HG02840 (cell line): Measurements from ENCODE around the gene RAB11FIP4.

ENCODE experiments used
- ATAC-seq: cut with Tn5 transposase; IDR thresholded peaks from one replicate; pipeline ENCODE4 v1.9.1; 2021; ENCODE audit warnings: mild to moderate bottlenecking, moderate library complexity, moderate number of reproducible peaks; ENCODE audit not compliant: unreplicated experiment, low FRiP score

The RAB11FIP4 gene

DNA sequence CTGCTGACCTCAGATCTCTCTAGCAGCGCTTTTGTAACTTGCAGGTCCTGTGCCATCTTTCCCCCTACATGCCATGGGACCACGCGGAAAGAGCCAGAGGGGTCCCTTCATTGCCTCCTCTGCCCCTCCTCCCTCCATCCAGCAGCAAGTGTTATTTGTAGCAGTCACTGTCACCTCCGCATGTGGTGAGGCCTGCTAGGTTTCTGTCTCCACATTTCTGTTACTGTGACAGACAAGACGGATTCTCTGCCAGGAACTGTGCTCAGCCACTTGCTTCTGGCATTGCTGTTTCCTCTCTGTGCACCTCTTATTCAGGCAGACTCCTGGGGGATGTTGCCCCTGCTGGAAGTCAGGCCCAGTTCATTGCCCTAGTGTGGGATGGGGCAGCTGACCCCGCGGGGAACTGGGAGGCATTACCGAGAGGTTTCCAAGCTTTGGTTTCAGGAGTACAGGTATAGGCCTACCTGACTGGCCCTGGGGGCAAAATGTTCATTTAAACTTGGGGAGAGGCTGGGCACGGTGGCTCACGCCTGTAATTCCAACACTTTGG lies 61.2 kb downstream of the RAB11FIP4 start:
- ATAC-seq: no peak

DNA sequence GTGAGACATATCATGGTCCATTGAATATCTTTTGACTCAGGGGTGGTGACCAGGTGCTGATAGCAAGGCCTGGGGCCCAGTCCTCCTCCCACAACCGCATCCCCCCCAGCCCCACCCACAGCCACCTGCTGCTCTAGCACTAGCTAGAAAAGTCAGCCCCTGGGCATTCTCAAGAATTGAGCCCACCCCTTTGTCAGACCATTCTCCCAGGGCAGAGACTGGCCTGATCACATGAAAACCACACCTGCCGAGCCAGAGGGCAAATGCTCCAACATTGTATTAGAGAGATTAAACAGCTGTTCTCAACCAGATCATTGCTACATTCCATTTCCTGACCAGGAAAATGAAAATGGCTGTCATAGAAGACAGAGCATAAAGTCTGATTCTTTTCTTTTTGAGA lies 62.4 kb downstream of the RAB11FIP4 start:
- ATAC-seq: no peak

DNA sequence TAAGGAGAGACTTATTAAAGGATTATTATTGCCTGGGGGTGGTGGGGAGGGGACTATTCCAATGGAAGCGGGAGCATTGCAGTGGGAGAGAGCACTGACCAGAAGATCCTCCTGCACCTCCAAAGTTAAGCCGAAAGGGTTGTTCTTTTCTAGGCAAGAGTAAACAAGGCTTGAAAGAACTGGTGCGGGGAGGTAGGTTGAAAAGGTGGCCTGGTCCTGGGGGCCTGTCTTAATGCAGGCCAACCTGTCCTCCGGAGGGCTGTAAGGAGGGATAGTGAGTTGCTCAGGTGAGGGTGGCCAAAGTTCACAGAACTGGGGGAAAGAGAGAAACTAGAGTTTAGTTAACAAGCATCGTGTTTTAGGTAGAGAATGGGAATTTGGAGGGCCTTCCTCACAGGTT lies 65.3 kb downstream of the RAB11FIP4 start:
- no peak for ATAC-seq

DNA sequence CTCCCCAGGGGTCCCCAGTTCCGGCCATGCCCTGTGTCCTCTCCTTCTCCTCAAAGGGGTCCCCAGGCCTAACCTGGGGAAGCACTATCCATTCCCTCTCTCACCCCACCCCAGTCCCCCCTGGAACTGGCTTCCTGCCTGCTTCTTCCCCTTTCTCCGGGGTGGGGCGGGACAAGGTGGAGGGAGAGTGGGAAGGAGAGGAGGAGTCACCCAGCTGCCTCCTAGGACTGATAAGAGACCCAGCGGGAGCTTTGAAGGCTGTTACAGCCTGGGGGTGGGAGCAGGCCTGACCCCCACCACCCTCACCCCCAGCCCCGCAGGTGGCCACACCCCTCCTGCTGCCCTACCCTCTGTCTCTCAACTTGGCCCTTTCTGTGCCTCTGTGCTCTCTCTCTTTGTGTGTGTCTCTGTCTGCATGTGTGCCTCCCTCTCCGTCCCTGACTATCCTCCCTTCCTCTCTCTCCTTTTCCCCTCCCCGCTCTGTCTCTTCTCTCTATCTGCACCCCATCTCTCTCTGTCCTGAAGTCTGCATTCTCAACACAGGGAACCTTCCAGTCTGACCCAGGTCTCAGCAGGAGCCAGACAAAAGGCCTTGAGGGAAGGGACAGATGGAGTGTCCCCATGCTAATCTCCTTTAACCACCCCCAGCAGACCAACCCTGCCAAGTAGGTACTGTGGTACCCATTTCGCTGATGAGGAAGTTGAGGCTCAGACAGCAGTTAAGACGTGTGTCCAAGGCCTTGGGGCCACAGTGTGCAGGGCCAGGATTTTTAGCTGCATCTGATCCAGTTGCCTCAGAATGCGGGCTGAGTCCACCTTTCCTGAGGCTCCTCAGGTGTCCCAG lies 66.1 kb downstream of the RAB11FIP4 start:
- ATAC-seq: no peak

DNA sequence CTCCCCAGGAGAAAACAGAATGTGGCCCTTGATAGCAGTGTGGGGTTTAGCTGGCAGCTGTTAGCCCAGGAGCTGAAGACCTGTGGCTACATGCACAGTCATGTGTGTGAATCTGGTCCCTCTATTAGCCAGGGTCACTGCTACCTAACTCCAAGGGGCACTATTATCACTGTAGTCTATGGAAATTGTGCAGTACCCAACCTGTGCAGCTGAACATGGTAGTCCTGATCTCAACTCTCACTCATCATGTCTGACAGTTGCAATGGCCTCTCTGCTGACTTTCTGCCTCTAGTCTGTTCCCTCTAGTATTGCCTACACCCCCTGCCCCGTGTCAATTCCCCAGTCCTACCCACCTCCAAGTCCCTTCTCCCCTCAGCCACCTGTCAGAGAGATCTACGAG lies 67.4 kb downstream of the RAB11FIP4 start:
- no peak for ATAC-seq

DNA sequence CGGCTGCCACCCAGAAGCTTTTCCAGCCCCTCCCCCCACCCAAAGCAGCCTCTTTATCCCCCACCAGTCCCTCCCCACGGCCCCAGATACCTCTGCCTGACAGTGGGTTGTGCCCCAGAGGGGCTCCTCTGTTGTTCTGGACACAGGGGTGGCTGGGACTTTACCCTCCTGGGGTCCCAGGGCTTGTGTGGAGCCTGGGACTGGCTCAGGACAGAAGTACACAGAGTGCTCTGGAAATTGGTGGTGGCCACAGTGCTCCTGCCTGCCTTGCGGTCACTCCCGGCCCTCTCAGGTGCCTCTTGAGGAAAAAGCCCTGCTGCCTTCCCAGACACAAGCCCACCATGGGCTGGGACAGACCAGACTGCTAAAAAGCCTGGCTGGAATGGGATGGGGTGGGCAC lies 68.2 kb downstream of the RAB11FIP4 start:
- ATAC-seq: no peak

DNA sequence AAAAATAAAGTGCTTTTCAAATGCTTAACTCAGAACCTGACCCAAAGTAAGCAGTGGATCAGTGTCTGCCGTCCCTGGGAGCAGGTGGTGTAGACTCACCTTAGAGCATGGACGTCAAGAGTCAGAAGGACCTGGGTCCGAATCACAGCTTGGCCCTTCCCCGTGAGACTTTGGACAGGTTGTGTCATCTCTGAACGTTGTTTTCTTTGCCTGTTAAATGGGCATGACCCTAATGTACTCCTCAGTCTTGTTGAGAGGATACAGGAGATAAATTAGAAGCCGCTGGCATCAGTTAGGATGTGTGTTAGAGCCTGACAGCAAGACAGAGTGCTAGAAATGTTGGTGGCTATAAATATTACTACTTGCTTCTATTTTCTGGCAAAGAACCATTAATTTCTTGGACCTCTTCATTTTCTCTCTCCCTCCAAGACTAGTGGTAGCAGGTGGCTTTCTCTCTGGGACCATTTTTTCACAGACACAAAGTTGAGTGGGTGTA lies 68.8 kb downstream of the RAB11FIP4 start:
- no peak for ATAC-seq

DNA sequence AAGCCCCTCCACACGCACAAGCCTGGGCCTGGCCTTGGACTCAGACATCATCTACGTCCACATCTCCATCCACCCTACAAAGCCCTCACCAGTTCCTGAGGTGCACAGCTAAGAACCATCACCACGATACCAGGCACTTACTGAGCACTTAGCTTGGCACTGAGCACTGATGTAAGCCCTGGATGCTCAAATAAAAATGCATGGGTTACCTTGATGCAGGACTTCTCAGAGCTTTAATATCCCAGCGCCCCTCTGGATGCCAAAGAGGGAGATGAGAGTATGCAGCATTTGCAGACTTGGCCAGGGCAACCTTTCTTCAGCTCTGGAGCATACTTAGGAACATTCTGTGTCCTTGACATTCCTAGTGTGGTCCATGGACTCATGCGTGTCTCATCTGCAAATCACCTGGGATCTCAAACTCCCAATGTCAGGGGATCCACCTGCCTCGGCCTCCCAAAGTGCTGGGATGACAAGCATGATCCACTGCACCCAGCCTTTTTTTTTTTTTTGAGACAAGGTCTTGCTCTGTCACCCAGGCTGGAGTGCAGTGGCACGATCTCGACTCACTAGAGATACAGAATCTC lies 69.8 kb downstream of the RAB11FIP4 start:
- ATAC-seq: no peak

DNA sequence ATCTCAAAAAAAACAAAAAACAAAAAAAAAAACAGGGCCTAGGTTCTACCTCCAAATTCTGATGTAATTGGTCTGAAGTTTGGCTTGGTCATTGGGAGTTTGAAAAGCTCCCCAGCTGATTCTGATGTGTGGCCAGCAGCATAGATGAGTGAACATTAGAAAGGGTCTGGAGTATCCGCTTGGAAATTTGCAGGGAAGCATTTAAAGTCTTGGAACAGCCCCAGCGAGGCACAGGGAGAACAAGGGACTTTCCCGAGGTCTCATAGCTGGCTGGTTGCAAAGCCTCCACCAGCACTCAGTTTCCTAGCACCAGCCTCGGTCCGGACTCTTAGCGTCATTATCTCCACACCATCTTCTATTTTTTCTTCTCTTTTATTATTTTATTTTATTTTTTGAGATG lies 70.8 kb downstream of the RAB11FIP4 start:
- no peak for ATAC-seq

DNA sequence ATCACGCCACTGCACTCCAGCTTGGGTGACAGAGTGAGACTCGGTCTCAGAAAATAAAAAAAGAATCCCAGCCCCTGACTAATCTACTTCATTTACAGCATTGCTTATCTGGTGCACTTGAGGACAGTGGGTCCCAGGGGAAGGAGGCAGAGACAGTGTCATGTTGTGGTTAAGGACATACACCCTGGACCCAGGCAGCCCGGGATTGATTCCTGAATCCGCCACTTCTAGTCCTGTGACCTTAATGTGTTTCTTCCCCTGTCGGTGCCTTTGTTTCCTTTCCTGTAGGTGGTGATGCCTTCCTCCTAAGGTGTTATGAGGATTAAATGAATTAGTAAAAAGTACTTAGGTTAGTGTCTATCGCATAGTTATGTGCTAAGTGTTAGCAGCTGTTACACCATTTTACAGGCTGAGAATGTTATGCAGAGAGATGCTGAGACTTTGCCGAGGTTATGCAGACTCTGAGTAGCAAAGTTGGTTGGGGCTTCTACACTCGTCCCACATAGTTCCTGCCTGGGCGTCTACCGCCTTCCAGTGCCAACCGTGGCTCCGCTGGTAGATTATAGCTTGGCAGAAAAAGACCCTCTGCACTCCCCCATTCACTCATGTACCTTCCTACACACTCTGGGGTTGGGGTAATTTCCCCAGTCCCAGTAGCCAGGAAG lies 74.8 kb downstream of the RAB11FIP4 start:
- no peak for ATAC-seq

DNA sequence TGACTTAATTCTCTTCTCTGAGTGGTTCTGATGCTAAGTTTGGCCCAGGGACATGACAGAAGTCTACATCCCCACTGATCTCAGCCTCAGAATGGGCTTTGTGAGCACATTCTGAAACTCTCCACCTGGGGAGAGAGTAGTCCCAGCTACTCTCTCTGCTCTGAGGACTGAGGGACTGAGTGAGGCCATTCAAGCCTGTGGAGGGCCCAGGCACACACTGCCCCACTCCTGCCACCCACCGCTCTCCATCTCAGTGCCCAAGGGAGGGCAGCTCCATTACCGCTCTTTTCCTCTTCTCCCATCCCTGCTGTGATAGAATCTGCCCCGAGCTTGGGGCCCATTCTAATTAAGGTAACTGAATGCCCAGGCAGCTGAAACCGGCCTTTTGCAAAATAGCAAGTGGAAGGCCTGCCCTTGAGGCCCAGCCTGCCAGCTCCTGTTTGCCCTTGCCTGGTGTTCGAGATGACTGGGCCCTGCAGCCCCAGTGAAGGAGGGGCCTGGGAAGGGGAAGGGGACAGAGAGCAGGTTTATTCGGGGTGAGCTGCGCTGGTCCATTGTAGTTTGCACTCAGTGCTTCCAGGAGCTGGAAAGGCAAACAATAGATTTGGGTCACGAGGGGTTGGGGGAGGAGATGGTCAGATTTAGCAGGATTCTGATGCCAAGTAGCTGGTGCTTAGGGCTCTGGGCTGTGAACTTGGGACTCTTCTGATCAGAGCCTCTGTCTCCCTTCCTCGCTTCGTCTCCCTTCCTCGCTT lies 76.2 kb downstream of the RAB11FIP4 start:
- ATAC-seq: no peak

DNA sequence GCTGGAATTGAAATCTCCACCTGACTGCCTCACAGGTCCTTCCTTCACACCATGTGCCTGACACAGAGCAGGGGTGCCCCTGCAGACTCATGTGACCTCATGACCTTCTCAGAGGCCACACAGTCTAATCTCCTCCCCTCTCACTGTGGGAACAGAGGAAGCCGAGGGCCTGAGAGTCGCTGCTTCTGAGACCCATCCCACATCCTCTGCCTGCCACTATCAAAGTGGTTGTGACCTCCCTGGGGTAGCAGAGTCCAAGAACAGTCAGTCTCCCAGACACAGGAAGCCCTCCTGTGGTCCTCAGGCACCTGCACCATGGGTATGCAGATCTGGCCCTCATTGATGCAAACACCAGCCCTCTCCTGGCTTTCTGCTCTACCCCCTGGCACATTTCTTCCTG lies 78.5 kb downstream of the RAB11FIP4 start:
- ATAC-seq: no peak

DNA sequence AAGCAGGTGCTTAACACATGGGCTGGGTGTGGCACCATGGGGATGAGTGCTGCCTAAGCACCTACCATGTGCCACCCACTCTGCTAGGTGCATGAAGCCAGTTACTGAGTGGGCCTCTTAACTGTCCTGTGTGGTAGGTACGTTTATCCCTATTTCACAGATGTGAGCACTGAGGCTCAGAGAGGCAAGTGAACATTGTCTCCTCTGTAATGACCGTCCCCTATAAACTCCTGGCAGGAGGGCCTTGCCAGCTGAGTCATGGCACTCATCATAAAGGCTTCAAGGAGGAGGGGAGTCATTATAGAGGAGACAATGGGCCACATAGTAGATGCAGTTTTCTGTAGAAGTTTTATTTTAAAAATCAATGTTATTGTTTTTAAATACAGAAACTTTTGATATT lies 79.1 kb downstream of the RAB11FIP4 start:
- ATAC-seq: no peak

DNA sequence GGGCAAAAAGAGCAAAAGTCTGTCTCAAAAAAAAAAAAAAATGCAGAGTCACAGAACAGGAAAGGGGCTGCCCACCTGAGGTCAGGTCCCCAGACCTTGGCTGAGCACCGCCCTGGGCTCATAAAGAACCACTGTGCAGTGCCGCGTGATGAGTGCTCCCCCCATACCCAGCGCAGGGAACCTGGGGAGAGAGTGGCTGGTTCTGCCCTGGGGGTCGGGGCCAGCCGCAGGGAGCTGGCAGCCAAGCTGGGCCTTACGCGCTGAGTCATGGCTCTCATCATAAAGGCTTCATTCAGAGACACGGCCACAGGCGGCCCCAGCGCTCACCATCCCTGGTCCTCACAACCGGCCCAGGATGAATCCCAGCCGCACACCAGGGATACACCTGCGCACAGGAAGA lies 80.7 kb downstream of the RAB11FIP4 start:
- no peak for ATAC-seq

DNA sequence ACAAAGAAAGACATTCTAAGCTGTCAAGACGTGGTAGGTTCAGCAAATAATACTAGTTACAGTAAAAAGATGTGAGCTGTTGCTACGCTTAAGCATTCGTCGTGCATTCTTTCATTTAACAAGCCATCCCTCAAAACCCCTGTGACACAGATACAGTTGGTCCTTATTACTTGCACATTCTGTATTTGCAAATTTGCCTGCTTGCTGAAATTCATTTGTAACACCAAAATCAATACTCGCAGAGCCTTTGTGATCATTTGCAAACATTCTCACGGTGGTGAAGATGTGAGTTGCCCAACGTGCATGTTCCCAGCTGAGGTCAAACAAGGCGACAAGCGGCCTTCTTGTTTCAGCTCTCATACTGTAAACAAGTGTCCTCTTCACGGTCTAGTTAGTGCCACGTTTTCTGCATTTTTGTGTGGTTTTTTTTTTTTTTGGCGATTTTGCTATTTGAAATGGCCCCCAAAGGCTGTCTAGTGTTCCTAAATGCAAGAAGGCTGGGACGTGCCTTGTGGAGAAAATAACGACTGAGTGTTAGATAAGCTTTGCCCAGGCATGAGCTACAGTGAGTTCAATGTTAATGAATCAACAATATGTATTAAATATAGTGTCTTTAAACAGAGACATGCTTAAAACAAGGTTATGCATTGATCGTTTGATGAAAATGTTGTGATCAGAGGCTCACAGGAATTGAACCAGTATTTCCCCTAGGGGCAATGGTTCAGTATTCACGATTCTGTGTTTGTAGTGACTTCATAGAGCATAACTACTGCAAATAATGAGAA lies 84.1 kb downstream of the RAB11FIP4 start:
- ATAC-seq: no peak

DNA sequence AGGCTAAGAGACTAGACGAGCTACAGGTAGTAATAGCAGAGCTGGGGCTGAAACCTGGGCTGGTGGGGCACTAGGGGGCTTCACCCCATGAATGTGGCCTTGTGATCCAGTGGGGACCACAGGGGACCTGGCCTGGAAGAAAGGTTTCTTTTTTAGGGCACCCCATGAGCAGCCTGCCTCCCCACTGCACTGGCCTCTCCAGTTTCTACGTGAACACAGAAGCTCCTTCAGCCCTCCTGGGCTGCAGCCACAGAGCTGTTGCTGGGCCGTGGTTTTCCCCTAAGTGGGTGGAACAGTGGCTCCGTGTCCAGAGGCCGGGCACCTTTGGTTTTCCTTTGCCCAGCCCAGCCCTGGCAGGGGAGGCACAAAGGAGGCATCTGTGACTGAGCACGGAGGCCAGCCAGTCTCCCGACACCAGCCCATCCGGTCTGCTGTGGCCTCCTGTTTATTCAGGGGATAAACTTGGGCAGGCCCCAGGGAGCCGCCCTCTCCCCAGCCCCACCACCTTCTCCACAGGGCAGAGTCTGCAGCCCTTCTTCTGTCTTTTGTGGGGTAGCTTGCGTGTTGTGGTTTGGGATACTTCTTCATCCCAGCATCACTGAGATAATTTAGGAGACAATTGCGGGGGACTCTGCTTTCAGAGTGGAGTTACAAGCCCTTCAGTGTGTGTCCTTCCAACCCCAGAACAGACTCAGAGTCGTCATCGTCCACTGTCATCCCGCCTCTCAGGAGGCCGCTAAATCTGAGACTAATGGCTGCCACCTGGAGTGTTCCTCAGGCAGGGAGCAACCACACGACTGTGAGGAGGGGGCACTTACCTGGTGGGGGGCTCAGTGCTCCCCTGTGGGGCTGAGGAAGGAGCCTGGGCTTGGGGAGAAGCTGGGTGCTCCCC lies 85.3 kb downstream of the RAB11FIP4 start:
- ATAC-seq: no peak

DNA sequence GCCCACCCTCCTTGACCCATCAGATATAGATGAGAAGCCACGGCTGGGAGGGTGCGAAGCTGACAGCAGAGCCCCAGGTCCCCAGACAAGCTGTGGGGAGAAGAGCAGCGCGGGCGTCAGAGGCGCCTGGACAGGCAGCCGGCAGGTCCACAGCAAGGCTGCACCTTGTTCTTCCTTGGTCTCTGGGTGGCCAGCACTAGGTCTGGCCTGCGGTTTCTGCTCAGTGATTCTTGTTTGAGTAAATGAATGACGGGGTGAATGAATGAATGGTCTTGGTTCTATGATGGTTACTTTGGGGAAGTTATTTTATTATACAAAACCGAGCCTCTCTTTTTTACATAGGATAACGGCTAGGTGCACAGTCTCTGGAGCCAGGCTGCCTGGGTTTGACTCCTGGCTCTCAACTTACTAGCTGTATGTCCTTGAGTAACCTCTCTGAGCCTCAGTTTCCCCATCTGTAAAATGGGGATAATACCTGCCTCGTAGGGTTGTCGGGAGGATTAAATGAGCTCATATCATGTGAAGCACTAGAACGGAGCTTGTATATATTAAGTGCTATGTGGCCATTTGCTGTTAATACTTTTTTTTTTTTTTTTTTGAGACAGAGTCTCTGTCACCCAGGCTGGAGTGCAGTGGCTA lies 86.1 kb downstream of the RAB11FIP4 start:
- no peak for ATAC-seq

DNA sequence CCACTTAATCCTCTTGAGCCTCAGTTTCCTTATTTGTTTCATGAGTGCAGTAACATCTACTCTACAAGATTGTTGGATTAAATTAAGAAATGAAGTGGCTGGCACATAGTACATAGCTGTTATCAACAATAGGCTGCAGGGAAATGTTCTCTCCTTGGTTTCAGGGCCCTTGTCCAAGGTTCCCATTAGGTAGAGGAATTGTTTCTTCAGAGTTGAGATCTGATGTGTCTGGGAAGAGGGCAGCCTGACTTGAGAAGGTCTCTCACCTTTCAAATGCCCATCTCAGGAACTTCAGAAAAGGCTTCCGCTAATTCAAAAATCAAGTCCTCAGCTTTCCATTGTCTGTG lies 87.6 kb downstream of the RAB11FIP4 start:
- no peak for ATAC-seq
